HG02571 (cell line): ENCODE data around the gene KCNT2.

Source experiments
- ATAC-seq: cut with Tn5 transposase; IDR thresholded peaks from one replicate; pipeline ENCODE4 v1.9.1; 2021; ENCODE audit warnings: mild to moderate bottlenecking, moderate library complexity; ENCODE audit not compliant: unreplicated experiment

KCNT2 gene

GRCh38 chr1:196401891-196402290 lies 206.3 kb downstream of the KCNT2 start:
- ATAC-seq = no peak

GRCh38 chr1:196401452-196401833 lies 206.8 kb downstream of the KCNT2 start:
- ATAC-seq = no peak

- ATAC-seq = no peak
Observed at GRCh38 chr1:196400478-196401451, 207.5 kb downstream of the KCNT2 start.

- ATAC-seq = no peak
Observed at GRCh38 chr1:196399713-196400112, 208.5 kb downstream of the KCNT2 start.

GRCh38 chr1:196393742-196394141 lies 214.5 kb downstream of the KCNT2 start:
- no peak for ATAC-seq

- no peak for ATAC-seq
Observed at GRCh38 chr1:196393282-196393681, 215.0 kb downstream of the KCNT2 start.

GRCh38 chr1:196387766-196388165 lies 220.5 kb downstream of the KCNT2 start:
- no peak for ATAC-seq

GRCh38 chr1:196385109-196385508 lies 223.1 kb downstream of the KCNT2 start:
- no peak for ATAC-seq

- ATAC-seq = no peak
Observed at GRCh38 chr1:196382383-196382782, 225.9 kb downstream of the KCNT2 start.

DNA sequence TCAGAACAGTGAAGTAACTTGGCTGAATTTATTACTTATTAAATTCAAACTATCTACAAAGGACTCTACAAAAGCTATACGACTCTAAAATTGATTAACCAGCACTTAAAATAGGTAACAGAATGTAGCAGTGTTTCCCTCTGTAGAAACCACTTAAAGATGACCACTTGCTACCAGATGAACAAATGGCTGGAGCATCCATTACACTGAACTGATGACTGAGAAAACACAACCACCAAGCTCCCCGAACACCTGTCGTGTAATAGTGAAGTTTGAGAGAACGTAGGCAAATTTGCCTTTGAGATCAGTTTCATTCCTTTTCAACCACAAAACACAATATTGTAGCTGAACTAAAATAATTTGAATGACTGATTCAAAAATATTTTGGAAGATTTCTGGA lies 226.7 kb downstream of the KCNT2 start:
- no peak for ATAC-seq

- no peak for ATAC-seq
Observed at GRCh38 chr1:196380316-196380715, 227.9 kb downstream of the KCNT2 start.

DNA sequence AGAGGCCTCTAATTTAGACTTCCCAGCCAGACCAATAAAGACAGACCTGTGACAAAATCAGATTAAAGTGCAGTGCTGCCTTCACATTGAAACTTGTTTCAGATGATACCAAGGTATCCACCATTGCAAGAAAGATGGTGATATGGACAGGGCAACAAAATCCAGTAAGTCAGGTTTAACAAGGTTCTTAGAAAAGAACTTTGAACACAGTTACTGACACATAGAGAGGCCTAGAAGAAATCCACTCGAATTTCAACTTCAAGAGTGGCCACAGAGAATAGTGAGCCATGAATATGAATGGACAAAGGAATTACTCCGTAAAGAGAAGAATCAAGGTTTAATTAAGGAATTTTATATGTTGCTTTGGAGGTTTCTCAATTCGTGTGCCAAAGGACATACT lies 230.4 kb downstream of the KCNT2 start:
- no peak for ATAC-seq

DNA sequence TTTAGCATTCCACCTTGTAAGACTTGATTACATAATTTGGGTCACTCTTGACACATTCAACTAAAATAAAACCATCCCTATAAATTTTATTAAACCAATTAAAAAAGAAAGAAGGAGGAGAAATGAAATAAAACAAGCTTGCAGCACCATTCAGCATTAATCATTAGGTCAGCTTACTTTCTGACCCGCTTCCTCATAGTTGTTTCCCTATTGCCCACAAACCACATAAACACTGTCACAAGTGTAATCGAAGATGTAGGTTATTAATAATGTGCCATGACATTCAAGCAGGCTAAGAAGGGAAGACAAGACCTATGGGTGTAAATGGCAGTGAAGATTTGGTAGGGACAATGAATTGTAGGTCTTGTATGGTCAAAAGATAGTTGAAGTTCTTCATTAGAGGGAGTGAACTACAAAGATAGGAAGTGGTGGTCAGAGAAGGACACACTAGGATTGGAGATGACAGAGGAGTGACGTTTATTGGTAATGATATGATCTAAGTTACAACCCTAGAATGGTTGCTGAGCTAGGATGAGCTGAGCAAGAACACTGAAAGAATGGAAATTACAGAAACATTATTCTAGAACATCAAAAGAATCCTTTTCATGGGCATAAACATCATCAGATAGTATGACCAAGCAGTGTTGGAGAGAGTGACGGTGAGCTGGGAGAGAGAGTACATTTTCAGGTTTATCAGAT lies 231.5 kb downstream of the KCNT2 start:
- ATAC-seq = no peak

DNA sequence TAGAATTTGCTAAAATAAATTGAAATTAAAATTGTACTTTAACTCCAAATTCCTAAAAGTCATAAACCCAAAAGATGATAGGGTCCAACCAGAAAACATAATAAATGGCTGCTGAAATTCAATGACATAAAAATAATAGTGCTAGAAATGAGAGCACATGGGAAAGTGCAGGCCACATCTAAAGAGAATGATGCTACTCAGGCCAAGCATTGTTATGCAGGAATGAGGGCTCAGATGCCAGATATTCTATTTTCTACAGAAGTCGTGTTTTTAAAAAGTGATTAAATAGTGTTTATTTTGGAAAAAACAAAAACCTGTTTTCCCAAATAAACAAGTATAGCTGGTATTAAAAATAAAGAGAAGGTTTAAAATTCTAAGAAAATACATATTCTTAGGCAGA lies 234.4 kb downstream of the KCNT2 start:
- no peak for ATAC-seq

GRCh38 chr1:196372896-196373536 lies 235.2 kb downstream of the KCNT2 start:
- ATAC-seq = peak; percentile 82

DNA sequence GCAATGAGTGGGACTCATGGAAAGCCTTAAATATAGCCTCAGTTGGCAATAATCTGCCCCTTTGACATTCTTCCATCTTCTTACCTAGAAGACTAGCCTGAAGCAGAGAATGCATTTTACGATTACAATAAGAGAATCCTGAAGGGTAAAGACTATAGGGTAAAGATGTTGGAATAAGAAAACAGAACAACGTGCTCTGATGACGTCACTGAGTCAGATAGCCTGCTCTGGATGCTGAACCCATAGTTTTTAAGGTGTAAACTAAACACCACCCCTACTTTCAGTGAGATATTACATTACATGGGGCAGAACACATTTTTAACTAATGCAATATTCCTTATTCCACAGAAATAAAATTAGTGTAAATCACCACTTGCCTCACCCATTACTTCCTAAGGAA lies 240.4 kb downstream of the KCNT2 start:
- no peak for ATAC-seq

DNA sequence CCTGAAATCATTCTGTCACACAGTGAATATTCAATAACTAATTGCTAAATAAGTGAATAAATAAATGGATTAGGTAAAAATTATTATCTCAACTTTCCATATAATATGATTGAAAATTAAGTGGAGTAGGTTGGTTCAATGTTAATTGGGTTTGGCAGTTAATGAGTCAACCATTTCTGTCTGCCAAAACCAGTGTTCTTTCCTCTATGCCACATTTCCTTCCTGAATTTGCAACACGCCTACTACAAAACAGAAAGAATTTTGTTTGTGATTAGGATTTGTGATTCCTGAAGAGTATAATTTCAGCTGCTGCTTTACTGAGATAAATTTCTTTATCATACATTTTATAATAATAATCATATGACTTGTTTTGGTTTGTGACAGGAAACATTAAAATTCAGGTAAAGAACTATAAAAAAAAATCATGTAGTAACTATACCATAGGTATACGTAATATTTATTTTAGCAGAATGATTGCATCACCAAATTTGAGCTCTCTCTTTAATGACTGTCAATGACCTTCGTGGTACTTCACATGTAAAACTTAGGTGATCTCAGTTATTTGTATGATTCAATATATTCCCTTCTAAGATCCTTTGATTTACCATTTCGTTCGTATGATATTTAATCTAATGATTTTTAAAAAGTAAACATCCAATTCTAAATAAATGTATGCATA lies 241.3 kb downstream of the KCNT2 start:
- no peak for ATAC-seq

DNA sequence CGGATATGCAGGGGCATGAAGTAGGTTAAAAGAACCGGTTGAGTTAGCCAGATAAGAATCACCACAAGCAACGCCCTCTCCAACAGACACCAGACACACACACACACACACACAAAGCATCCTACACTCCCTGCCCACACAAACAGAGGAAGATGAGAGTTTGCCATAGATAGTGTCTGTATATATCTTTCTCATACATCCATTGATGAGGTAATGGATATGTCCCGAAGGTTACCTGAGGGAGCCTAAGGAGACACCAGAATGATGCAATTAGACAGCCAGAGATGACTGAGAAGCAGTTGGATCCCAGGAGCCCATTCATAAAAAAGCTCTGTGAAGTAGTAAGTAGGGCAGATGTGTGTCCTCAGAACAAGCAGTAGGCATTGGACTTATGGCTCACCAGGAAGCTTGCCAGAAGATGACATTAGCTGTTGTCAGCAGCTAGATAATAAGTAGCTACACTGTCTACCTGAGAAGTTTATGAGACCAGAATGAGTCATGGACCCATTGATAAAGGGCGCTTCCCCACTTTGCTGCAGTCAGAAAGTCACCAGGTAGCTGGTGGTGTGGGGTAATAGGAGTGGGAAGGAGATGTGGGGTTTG lies 247.0 kb downstream of the KCNT2 start:
- no peak for ATAC-seq

DNA sequence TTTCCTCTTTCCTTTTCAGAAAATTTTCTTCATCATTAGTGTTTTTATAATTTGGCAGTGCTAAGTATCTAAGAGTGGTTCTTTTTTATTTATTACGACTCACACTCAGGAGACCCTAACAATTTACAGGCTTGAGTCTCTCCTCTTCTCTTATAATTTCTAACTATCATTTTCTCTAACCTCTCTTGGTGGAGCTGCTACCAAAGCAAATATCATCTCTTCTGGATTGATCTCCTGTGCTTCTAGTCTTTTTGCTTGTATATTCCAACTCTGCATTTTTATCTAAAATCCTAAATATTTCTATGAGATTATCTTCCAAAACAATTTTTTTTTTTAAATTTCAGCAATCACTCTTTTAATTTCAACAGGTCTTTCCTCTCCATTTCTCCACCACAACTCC lies 250.3 kb downstream of the KCNT2 start:
- no peak for ATAC-seq

GRCh38 chr1:196355206-196355786 lies 252.9 kb downstream of the KCNT2 start:
- no peak for ATAC-seq
